Measurements from ENCODE around the gene TMEM100. TPM values are rescaled to one million over a fixed set of nuclear protein-coding genes. Genes with fewer than 3 reads are reported as not detected.

TMEM100 gene
- total RNA-seq, 1 donor from 2014 or later: 0.54 TPM

DNA sequence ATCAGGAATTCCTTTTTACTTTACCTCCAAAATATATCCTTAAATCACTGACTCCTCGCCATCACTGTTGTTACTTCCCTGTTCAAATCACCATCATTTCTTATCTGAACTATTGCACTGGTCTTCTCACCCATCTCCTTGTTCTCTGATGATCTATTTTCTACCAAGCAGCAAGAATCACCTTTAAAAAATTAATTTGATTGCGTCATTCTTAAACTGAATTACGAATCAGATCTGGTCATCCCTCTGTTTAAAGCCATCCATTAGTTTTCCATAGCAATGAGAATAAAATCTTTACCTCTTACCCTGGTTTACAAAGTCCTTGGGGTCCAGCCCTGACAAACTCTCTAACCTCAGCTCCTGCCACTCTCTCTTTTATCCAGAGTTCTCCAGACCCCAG is 42.8 kb upstream of the TMEM100 start:
- TF ChIP-seq, protein P1, sequence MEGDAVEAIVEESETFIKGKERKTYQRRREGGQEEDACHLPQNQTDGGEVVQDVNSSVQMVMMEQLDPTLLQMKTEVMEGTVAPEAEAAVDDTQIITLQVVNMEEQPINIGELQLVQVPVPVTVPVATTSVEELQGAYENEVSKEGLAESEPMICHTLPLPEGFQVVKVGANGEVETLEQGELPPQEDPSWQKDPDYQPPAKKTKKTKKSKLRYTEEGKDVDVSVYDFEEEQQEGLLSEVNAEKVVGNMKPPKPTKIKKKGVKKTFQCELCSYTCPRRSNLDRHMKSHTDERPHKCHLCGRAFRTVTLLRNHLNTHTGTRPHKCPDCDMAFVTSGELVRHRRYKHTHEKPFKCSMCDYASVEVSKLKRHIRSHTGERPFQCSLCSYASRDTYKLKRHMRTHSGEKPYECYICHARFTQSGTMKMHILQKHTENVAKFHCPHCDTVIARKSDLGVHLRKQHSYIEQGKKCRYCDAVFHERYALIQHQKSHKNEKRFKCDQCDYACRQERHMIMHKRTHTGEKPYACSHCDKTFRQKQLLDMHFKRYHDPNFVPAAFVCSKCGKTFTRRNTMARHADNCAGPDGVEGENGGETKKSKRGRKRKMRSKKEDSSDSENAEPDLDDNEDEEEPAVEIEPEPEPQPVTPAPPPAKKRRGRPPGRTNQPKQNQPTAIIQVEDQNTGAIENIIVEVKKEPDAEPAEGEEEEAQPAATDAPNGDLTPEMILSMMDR (conservative IDR thresholded peaks at IDR 0.05): no peak
- Mint-ChIP-seq H3K4me3 (no peak overlapping the region), H3K36me3 (ENCODE audit: low read depth) (peaks cover 20% of the 10 kb centered on the region), H3K27ac (ENCODE audit: unreplicated experiment) (no peak overlapping the region), H3K27me3 (ENCODE audit: low read depth) (no peaks in the 10 kb centered on the region), H3K9me3 (peaks cover 8% of the 10 kb centered on the region), H3K4me1 (peaks cover 13% of the 10 kb centered on the region)
- no peak for DNase-seq (ENCODE audit: low read depth, low spot score)

DNA sequence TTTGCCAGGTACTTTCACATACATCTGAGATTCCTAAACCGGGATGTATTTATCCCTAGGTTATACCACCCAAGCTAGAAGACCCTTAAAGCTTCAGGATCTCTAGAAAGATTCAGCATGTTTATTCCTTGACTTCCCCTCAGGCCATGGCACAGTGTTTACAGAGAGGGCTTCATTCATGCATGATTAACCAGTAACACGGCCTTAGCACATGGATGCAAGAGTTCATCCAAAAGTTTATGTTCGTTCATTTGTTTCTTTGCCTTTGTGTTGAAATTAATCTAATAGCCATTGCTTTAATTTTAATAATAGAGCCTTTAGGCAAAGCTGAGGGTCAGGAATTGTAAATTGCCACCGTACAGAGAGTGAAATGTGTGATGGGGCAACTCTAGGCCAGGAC is 41.9 kb upstream of the TMEM100 start:
- peaks cover 8% of the 10 kb centered on the region for H3K9me3 Mint-ChIP-seq
- H3K36me3 Mint-ChIP-seq (ENCODE audit: low read depth): peaks cover 17% of the 10 kb centered on the region
- H3K27me3 Mint-ChIP-seq (ENCODE audit: low read depth): no peaks in the 10 kb centered on the region
- peaks cover 9% of the 10 kb centered on the region for H3K4me1 Mint-ChIP-seq
- no peak for DNase-seq (ENCODE audit: low read depth, low spot score)
- TF ChIP-seq, protein P1 (conservative IDR thresholded peaks at IDR 0.05): no peak
- H3K27ac Mint-ChIP-seq (ENCODE audit: unreplicated experiment): no peak overlapping the region
- no peak overlapping the region for H3K4me3 Mint-ChIP-seq

DNA sequence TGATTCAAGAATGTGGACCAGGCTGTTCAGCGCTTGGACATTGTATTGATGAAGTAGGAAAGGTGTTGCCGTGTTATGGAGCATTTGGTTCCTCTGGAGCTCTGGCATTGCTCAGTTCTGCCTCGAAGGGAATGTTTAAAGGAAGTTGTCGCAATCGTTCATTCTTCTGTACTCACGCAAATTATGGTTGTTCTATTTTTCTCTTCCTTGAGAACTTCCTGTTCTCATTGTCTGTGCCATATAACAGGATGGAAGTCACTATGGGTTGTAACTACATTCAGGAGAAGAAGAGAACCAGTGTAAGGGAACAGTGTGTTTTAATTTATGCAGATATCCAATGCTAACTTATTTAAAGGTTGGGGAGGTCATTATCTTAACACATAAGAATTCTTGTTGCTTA is 41.2 kb upstream of the TMEM100 start:
- Mint-ChIP-seq H3K4me1 (peaks cover 9% of the 10 kb centered on the region), H3K27me3 (ENCODE audit: low read depth) (no peaks in the 10 kb centered on the region), H3K27ac (ENCODE audit: unreplicated experiment) (no peak overlapping the region), H3K9me3 (peaks cover 8% of the 10 kb centered on the region), H3K4me3 (no peak overlapping the region), H3K36me3 (ENCODE audit: low read depth) (peaks cover 13% of the 10 kb centered on the region)
- no peak for DNase-seq (ENCODE audit: low read depth, low spot score)
- TF ChIP-seq, protein P1 (conservative IDR thresholded peaks at IDR 0.05): no peak

DNA sequence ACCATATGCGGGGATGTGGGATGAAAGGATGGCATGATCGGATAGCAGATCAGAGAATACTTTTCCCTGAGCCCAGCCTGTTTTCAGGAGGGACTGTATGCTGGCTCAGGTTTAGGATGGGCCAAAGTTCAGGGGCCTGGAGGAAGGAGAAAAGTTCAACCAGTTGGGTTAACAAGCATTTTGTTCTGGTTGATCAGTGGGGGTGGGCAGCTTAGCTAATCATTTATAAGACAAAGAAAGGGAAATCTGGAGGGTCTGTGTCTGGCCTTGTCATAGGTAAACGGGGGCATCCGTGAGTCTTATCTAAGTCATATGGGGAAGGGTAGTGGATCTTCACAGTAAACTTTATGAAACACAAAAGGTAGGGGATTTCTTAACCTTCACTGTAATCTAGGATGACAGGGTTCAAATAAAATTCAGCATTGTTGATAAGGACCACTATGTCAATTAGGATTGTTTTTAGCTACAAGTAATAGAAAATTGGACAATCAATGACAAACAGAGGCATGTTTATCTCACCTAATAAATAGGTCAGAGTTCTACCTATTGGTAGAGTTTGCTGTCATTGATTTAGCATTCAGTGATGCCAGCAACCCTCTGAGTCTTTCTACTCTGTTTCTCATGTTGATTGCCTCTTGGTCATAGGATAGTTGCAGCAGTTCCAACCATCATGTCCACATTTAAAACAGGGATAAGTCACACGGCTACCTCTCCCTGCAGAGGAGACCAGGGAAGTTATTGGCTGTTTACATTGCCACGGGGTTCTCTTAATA is 39.6 kb upstream of the TMEM100 start:
- Mint-ChIP-seq H3K36me3 (ENCODE audit: low read depth) (peaks cover 9% of the 10 kb centered on the region), H3K27me3 (ENCODE audit: low read depth) (no peaks in the 10 kb centered on the region), H3K9me3 (peaks cover 8% of the 10 kb centered on the region), H3K27ac (ENCODE audit: unreplicated experiment) (no peak overlapping the region), H3K4me1 (peaks cover 9% of the 10 kb centered on the region), H3K4me3 (no peak overlapping the region)
- TF ChIP-seq, protein P1 (conservative IDR thresholded peaks at IDR 0.05): no peak
- no peak for DNase-seq (ENCODE audit: low read depth, low spot score)

DNA sequence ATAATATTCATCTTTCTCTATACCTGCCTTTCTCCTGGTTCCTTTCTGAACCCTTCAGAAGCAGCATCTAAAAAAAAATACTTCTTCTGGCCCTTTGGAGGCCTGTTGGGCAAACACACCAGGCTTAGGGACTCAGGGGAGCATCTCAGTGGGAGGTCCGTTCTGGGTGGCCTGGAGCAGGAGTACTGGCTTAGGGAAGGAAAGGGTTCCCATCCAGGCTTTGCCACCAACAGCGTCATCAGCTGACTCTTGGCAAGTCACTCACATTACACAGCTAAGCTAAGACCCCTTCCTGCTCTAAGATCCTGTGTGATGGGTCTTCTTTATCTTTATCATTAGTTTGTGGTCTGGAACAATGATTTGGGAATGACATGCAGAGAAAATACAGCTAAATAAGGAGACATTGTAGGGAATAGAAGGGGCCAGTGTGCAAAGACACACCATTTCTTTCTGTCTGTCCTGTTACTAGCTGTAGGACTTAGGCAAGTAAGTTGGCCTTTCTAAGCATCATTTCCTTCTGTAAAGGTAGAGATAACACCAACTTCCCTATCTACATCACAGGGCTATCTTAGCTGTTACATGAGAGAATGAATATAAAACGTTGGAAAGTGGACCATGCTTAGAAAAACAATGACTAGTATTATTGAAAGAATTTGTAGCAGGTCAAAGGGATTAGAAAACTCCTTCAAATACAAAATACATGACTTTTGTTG is 38.1 kb upstream of the TMEM100 start:
- H3K9me3 Mint-ChIP-seq: peaks cover 8% of the 10 kb centered on the region
- H3K4me1 Mint-ChIP-seq: peaks cover 9% of the 10 kb centered on the region
- H3K4me3 Mint-ChIP-seq: no peak overlapping the region
- no peak overlapping the region for H3K27ac Mint-ChIP-seq (ENCODE audit: unreplicated experiment)
- no peak for DNase-seq (ENCODE audit: low read depth, low spot score)
- H3K36me3 Mint-ChIP-seq (ENCODE audit: low read depth): peaks cover 9% of the 10 kb centered on the region
- TF ChIP-seq, protein P1 (conservative IDR thresholded peaks at IDR 0.05): no peak
- H3K27me3 Mint-ChIP-seq (ENCODE audit: low read depth): no peaks in the 10 kb centered on the region

All from neural crest cell (in vitro differentiated cells).